Left cardiac atrium (tissue), 4 donors: ENCODE data around the gene CDK5RAP2. TPM values are rescaled to one million over a fixed set of nuclear protein-coding genes. Genes with fewer than 3 reads are reported as not detected.

Experiments
- ATAC-seq, 2 donors: fragments of 200-7000 bp; cut with Tn5 transposase; one replicate each; pipeline ENCODE4 v1.9.1; 2020; ENCODE audit warnings: mild to moderate bottlenecking in 2 of 2, moderate library complexity in 2 of 2
- DNase-seq: peaks from one replicate; pipeline ENCODE4 v3.0.0-alpha.2; 2020
- intact Hi-C, 2 donors: fragments of 100-400 bp; cut with DNase I; formaldehyde crosslinking; loops; one replicate each; pipeline versions ENCODE4 v1.14.1 to v1.15.1; 2022 to 2023
- total RNA-seq, 2 donors: library from RNA; stranded (reverse); fragmentation: NEBNext Ultra II Directional; extraction: Animal tissue kit (Norgen Biotek cat#: 25700); gene quantifications; one replicate each; pipeline ENCODE4 v1.2.1, GENCODE V29; 2021
- donor health status: DM: no; HTN: yes; CAD: no.
- donor health status: DM: no; HTN: yes; CAD: no; lungs with severe emphysema.
- donor health status: DM: yes; HTN: yes; CAD: no.
- donor health status: Dilated cardiomyopathy.

The CDK5RAP2 gene
- total RNA-seq, 2 donors from 2014 or later, result 48.0 to 49.0 TPM

DNA sequence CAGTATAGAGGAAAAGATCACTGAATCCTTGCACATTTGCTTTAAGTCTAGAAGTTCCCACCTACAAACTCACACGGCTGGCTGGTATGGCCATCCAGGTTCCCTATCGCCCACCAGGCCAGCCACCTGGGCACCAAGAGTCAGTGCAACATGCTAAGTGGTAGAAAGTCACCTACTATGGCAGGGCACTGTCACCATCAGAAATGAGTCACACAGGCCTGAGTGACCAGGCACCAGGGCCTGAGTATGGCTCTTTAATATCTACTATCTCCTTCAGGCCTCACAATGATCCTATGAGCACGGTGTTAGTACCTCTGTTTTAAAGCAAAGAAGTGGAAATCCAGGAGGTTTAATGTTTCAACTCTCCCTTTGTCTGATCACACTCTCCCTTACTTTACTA lies 156.2 kb downstream of the CDK5RAP2 start:
- DNase-seq (no peak), ATAC-seq (no peak)
- intact Hi-C loops, result no loop called here

DNA sequence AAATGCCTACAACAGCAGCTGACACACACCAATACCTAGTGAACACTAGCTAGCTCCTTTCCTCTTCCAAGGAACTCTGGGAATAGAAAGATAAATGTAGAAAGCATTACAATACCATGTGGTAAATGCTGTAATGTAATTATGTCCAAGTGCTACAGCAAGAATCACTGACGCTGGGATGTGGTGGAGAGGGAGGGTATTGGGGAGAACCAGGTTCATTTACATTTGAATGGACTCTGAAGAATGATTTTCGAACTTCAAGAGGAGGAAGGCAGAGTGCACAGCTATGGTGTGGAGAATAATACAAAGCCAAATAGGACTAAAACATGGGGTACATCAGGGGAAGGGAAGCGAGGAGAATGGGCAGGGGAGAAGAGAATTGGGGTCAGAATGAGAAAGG lies 158.0 kb downstream of the CDK5RAP2 start:
- no peak for DNase-seq
- ATAC-seq, result no peak
- intact Hi-C loops, result no loop called here

- ATAC-seq (no peak), DNase-seq (no peak)
- intact Hi-C loops, result no loop called here
These were observed 161.7 kb downstream of the CDK5RAP2 start for GRCh38 chr9:120418315-120418714.

GRCh38 chr9:120416781-120417427 lies 163.1 kb downstream of the CDK5RAP2 start:
- DNase-seq (no peak), ATAC-seq (no peak)
- intact Hi-C loops, result no loop called here

DNA sequence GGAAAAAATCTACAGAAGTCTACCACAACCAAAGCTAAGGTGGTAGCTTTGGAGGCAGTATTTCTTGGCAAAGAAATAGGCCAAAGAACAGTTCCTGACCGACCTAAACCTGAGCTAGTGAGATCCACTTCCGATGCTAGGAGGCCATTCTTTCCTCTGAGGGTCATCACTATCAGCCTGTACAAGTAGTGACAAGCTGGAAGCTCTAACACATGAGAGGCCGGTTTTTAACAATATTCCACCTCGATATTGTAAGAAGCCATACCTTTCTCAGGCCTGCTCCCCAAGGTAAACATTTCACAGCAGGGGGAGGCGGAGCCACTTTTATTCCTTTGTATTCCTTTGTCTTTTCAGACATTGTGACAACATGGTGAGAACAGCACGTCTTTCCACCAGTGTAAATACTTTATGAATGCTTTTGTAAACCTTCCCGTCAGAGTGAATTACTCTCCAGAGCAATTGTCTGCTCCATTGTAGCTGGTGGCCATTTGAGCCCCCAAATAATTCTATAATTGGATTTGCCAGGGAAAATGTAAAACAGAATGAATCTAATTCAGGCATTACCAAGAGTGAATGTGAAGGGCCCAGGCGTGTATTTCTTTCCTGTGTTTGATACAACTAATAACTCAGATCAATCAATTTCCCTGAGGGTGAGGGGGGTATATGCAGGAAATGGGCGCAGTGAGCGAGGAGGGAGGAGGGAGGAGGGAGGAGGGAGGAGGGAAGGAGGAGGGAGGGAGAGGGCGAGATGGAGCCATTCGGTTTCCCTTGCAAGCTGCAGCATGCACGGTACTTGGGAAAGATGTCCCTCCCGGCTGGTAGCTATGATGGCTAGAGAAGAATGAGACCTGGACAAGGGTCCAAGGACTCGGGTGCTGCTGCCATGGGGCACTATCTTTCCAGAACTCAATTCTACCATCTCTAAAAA lies 166.6 kb downstream of the CDK5RAP2 start:
- ATAC-seq, result no peak
- intact Hi-C loops, result no loop called here
- no peak for DNase-seq

DNA sequence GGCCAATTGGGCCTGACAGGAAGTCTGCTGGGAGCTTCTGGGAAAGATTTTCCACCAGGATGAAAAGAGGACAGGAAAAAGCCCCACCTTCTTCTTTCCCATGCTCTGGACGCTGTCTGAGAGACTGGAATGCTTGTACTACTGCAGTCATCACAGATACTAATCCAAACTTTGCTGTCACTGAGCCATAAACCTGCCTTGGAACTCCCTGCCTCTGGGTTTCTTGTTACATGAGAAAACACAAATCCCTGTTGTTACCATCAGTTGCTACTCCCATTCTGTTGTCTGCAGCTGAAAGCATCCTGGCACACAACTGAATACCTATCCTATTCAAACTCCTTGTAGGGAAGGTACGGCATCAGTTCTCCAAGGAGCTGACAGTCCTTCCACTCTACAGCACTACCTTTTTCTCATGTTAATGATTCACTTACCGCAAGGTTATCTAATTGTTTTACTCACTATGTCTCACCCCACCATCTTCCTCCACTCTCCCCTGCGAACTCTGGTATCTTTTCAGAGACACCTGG lies 167.5 kb downstream of the CDK5RAP2 start:
- DNase-seq (peak; percentile 39), ATAC-seq (peak; percentile 68 to 69)
- intact Hi-C loops, result no loop called here

GRCh38 chr9:120411862-120412424 lies 168.0 kb downstream of the CDK5RAP2 start:
- intact Hi-C loops, result no loop called here
- DNase-seq, result no peak
- ATAC-seq, result no peak

GRCh38 chr9:120410925-120411501 lies 169.0 kb downstream of the CDK5RAP2 start:
- intact Hi-C loops, result no loop called here
- DNase-seq (no peak), ATAC-seq (peak; percentile 23 to 41)

GRCh38 chr9:120408680-120409258 lies 171.2 kb downstream of the CDK5RAP2 start:
- no peak for ATAC-seq
- no peak for DNase-seq
- intact Hi-C loops, result no loop called here

GRCh38 chr9:120405860-120406259 lies 174.1 kb downstream of the CDK5RAP2 start:
- DNase-seq (no peak), ATAC-seq (no peak)
- intact Hi-C loops, result no loop called here

DNA sequence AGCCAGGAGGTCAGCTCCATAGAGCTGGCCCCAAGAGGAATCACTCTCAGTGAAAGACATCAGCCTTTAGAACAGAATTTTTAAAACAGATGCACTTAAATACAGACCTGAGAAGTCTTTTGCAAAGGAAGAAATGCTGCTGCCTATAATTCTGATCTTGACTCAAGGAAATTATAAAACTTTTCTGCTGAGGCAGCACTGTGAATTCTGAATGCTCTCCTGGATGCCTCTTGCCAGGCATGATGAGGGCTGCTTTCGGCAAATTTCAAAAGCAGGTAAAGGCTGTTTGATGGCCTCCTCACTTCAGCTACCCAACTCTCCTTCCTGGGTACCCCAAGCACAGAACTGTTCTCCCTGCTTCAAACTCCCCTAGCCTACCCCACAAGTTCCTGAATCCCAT lies 174.8 kb downstream of the CDK5RAP2 start:
- DNase-seq (no peak), ATAC-seq (no peak)
- intact Hi-C loops, result no loop called here

DNA sequence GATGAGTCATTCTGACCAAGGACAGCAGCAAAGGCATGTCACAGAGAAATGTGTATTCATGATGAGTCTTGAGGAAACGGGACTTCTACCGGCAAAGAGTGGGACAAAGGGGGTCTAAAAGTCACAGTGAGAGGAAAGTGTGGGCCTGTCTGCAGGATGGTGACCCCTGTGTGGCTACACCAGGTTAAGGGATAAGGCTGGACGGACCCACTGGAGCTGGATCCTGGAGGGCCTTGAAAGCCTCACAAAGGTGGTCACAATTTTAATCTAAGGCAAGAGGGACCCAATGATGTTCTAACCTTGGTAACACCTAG lies 176.5 kb downstream of the CDK5RAP2 start:
- intact Hi-C loops, result no loop called here
- ATAC-seq (no peak), DNase-seq (no peak)

DNA sequence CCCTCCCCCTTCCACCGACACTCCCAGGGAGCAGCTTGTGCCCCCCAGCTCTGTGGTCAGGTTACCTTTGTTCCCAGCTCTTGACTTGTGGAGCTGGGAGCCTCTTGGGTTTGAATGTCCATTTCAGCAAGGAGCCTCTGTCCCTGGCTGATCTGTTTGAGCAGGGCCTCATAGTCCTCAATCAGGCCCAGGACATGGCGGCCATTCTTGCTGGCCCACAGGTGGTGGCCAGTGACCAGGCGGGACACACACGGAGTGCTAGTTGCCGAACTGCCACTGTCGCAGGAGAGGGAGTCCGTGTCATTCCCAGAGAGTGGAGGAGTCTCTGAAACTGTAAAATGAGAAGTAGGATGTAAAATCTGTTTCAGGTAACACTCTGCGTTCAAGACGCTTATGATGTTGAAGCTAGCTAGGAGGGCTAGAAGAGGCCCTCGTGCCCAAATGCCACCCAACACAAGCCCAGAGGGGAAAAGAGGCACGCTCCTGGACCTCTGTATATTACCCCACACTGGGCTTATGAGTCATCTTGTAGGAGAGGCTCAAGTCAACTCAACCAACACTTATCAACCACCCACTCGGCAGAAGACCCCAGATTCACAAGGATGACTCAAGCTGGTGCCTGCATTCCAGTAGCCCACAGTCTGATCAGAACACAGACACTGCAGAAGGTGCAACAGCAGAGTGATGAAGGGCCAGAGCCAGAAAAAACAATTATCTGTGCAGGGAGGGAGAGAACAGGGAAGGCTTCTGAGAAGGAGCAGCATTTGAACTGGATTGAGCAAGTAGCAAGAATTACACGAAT lies 177.0 kb downstream of the CDK5RAP2 start:
- DNase-seq, result no peak
- peak in 1 of 2 donors; percentile 82 for ATAC-seq
- intact Hi-C loops, result no loop called here

GRCh38 chr9:120399940-120400339 lies 180.0 kb downstream of the CDK5RAP2 start:
- intact Hi-C loops, result no loop called here
- ATAC-seq, result no peak

DNA sequence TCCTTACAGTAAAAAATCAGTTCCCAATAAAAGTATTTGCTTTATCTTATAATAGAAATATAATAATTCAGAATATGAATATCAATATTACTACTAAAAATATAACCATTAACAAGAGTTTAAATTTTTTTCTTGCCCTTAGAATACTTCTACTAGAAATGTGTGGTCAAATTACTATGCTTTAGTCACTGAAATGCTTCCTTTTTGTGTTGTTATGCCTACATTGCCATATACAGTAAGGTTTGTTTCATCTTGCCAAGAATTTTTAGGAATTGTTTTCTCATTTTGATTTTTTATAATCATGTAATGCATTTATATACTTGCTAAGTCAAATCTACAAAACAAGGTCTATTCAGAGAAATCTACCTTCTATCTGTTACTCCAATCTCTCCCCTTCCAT lies 181.7 kb downstream of the CDK5RAP2 start:
- intact Hi-C loops, result no loop called here
- ATAC-seq (no peak), DNase-seq (no peak)

More at GRCh38 chr9:120399940-120400339, 180.0 kb downstream of the CDK5RAP2 start:
- DNase-seq, result no peak

DNA sequence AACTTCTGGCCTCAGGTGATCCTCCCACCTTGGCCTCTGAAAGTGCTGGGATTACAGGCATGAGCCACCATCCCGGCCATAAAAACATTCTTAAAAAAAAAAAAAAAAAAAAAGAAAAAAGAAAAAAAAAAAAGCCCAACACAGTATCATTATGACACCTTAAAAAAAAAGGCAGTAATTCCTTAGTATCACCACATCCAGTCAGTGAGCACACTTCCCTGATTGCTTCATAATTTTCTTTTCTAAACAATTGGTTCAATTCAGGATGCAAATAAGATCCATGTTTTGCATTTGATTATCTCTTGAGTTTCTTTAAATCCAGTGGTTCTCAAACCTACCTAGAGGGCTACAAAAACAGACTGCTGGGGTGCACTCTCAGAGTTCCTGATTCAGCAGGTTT lies 182.5 kb downstream of the CDK5RAP2 start:
- intact Hi-C loops, result no loop called here
- ATAC-seq (no peak), DNase-seq (no peak)

GRCh38 chr9:120396931-120397330 lies 183.0 kb downstream of the CDK5RAP2 start:
- intact Hi-C loops, result no loop called here
- ATAC-seq (no peak), DNase-seq (no peak)

DNA sequence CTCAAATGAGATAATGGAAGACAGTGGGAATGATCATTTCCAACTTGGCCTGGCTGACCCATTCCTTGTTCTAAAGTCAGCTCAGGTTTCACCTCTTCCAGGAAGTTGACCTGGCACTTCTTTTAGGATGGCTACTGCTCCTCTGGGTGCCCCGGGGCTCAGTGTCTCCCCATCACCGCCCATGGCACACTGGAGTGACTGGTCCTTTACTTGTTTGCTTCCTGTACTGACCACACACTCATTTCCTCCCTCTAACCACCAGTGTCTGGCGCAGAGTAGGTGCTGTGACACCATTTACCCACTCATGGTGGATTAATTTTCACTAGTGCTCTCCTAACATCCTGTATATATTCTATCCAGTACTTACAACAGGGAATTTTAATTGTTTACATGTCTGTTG lies 183.5 kb downstream of the CDK5RAP2 start:
- intact Hi-C loops, result no loop called here
- DNase-seq (no peak), ATAC-seq (no peak)

- DNase-seq, result no peak
- intact Hi-C loops, result no loop called here
- ATAC-seq, result no peak
These were observed 184.6 kb downstream of the CDK5RAP2 start for GRCh38 chr9:120395376-120395775.
